Measurements from ENCODE around the gene CHM.

GRCh38 chrX:86023811-86024210 lies 23.5 kb downstream of the CHM start:
- TF ChIP-seq CTCF (conservative IDR thresholded peaks at IDR 0.05 in 1 of 2, IDR thresholded peaks at IDR 0.05 in 1 of 2; ENCODE audit: extremely low read depth in 1 of 2, insufficient read depth in 1 of 2, low read depth in 1 of 2, low read length in 2 of 2) (no peak), EZH2 (IDR thresholded peaks at IDR 0.05; ENCODE audit: borderline replicate concordance, low read length) (no peak)
